DMS153 treated with DMSO at 0.1 percent for 48 hours (cell line): ENCODE measurements around the gene PSD2.
"Not testable (repeated sequence)": the region's sequence is repeated elsewhere in the genome, so short reads cannot be mapped to it uniquely, and the experiment has no call there.

ENCODE experiments used
- DNase-seq: peaks from one replicate; lab custom pipeline; 2025; ENCODE audit not compliant: unreplicated experiment; lab: John Stamatoyannopoulos, UW

The PSD2 gene

DNA sequence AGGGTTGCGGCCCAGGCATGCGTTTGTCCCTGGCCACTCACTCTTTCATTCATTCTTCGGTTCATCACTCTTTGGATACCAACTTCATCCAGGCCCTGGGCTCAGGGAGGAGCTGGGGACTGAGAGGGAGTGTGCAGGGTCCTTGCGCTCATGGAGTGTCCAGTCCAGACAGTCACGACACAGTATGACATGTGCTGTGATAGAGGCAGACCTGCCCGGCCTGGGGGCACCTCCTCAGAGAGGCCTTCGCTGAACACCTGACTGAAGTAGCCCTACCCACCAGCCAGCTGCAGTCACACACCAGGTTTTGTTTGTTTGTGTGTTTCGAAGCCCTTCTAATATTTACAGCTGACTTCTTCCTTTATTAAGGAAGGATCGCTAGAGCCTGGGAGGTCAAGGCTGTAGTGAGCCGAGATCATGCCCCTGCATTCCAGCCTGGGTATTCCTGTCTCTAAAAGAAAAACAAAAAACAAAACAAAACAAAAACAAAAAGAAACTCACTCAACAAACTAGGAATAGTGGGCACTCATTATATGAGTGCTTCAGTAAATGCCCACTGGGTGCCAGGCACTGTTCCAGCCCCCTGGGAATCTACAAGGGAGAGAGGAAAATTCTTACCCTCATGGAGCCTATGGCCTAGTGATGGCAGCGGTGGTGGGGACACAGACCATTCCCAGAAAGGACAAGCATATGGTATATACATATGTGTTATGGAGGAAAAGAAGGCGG, 6.3 kb upstream of the PSD2 start:
- DNase-seq, result no peak

DNA sequence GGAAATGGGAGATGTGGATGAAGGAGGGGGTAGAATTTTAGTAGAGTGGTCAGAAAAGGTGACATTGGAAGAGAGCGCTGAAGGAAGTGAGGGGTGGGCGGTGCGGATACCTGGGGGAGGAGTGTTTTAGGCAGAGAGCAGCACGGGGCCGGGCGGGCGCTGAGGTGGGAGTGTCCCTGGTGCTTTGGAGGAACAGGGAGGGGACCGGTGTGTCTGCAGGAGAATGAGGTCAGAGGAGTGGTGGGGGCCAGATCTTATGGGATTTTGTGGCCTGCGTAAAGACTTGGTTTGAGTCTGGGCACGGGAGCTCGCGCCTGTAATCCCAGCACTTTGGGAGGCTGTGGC, 5.8 kb upstream of the PSD2 start:
- no peak for DNase-seq

GRCh38 chr5:139792218-139792617, 3.4 kb upstream of the PSD2 start:
- no peak for DNase-seq

GRCh38 chr5:139792655-139793054, 3.0 kb upstream of the PSD2 start:
- not testable (repeated sequence) for DNase-seq

- DNase-seq, result no peak
Observed at GRCh38 chr5:139794067-139794846, 1.4 kb upstream of the PSD2 start.

DNA sequence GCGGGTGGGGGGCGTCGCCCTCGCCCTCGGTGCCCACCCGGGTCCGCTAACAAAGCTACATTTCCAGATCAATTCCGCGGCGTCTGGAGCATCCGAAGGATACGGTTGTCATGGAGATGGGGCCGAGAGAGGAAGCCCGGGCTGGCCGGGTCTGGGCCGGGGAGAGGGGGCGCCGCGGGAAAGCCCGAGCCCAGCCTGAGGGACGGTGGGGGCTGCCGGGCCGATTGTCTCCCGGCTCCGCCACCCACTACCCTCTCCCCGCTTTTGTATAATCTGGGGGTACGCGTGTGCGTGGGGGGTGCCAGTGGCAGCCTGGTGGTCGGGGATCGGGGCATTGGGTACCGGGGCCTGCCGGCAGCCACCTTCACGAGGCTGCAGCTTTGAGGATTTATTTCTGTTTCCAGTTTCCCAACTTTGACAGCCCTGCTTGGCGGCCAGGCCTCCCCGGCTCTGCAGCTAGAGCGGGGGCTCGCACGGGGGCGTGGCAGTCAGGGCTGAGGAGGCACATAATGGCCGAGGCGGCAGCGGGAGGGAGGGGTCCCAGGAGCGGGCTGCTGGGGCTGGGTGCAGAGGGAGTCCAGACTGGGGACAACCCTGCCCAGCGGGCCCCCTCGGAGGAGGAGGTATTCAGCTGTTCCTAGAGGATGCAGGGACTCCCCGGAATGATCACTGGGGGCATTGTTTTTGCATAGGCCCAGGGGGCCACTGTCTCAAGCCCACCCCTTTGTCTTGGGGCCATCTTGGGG, 626 bp downstream of the PSD2 start:
- no peak for DNase-seq

- DNase-seq, result no peak
Observed at GRCh38 chr5:139797335-139797734, 1.7 kb downstream of the PSD2 start.

DNA sequence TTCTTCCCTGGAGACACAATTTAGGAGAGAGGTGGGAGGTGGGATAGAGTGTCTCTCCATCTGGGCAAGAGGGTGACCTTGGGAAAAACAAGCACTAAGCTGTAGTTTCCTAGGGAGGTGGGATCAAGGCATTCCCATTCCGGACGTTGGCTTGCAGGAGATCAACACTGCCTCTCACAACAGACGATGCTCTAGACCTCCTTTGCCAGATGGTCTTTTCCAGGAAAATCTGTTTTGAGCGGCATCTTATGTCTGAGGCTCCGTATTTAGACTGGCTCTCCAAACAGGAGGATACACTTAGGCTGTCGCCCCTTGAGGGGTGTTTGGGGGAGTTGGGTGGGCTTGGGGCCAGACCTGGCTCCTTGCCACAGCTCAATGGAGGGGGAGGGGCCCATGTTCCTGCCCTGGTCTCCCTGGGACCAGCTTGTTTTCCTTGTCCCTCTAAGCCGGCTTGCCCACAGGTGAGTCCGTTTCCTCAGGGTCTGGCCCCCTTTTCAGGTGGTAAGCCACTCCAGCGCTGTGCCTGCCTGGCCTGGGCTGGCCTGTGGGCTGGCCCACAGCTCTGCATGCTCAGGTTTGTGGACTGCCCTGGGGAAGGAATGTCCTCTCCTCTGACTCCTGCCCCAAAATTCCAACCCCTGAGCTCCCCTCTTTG, 2.4 kb downstream of the PSD2 start:
- DNase-seq, result no peak

DNA sequence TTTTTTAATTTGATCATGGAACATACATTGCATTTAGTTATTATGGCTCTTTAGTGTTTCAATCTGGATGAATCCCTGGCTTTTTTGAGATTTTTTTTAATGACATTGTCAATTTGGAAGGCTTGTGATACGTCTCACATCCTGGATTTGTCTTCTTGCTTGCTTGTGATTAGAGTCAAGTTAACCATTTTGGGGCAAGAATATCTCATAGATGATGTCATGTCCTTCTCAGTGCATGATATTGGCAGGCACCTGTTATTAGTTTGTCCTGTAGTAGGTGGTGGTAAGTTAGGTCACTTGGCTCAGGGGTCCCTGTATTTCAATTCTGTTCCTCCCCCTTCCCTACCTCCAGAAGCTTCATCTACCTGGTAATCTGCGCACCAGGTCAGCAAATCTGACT, 3.3 kb downstream of the PSD2 start:
- no peak for DNase-seq

GRCh38 chr5:139799359-139799758, 3.8 kb downstream of the PSD2 start:
- DNase-seq, result no peak

DNA sequence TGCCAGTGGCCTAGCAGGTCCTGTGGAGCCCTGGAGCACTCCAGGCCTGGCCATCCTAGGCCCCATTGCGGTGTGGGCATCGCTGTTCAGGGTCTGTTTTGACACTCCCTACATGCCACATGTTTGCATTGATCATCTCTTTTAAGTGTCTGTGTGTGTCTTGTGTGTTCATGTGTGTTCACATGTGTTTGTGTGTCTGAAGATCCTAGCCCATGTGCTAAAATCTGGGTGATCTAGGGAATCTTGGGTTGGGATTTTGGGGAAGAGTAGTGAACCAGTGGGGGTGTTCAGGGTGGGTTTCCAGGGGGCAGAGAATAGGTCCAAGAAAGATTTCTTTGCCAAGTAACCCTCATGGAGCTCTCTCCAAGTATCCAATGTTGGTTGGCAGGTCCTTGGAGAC, 8.4 kb downstream of the PSD2 start:
- no peak for DNase-seq

- DNase-seq, result no peak
Observed at GRCh38 chr5:139804800-139805397, 9.3 kb downstream of the PSD2 start.

DNA sequence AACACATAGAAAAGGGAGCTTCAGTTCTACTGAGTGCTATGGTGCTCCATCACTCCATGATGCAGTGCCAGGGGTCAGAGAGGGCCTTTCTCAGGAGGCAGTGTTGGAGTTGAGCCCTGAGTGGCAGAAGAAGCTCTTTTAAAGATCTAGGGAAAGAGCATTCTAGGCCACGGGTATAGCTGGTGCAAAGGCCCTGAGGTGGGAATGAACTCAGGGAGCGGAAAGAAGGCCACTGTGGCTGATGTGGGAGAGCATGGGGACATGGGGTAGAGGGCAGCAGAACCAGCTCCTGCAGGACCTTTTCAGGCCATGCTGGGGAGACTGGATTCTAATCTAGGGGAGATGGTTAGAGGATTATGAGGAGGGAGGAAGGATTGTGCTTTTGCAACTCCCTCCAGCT, 9.9 kb downstream of the PSD2 start:
- no peak for DNase-seq

GRCh38 chr5:139806111-139806510, 10.5 kb downstream of the PSD2 start:
- DNase-seq, result no peak

DNA sequence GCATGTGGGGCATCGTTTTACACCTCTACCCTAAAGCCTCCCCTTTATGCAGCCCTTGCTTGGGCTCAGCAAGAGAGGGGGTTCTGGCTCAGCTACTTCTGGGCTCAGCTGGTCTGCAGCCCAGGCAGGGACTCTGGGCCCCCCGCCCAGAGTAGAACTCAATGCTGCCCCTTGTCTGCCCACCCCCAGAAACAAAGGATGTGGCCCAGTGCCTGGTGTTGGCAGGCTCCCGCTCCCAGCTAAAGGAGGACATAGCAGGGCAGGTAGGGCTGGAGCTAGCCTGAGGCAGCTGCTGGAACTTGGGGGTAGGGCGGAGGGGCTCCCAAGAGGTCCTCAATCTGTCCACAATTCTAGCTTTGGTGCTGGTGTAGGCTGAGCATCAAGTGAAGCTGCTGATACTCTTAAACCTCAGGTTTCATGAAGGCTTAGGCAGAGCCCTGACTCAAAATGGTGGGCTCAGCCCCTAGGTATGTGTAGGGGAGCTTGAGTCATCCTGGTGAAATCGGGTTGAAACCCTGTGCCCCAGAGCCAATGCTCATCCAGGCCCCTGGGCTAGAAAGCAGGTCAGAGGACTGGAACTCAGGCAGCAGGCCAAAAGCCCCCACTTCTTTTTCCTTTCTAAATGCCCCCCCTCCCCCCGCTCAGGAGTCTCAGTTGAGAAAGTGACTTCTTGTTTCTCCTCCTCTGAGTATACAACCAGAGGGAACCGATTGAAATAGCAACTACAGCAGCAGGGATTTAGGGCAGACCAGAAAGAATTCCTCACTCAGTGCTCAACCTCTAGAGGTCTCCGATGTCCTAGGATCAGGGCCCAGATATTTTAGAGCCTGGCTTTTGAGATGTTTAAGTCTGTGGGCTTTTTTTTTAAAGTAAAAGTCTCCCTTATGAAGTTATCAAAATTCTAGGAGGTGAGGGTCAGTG, 11.4 kb downstream of the PSD2 start:
- DNase-seq, result no peak

GRCh38 chr5:139807647-139808030, 12.0 kb downstream of the PSD2 start:
- no peak for DNase-seq

DNA sequence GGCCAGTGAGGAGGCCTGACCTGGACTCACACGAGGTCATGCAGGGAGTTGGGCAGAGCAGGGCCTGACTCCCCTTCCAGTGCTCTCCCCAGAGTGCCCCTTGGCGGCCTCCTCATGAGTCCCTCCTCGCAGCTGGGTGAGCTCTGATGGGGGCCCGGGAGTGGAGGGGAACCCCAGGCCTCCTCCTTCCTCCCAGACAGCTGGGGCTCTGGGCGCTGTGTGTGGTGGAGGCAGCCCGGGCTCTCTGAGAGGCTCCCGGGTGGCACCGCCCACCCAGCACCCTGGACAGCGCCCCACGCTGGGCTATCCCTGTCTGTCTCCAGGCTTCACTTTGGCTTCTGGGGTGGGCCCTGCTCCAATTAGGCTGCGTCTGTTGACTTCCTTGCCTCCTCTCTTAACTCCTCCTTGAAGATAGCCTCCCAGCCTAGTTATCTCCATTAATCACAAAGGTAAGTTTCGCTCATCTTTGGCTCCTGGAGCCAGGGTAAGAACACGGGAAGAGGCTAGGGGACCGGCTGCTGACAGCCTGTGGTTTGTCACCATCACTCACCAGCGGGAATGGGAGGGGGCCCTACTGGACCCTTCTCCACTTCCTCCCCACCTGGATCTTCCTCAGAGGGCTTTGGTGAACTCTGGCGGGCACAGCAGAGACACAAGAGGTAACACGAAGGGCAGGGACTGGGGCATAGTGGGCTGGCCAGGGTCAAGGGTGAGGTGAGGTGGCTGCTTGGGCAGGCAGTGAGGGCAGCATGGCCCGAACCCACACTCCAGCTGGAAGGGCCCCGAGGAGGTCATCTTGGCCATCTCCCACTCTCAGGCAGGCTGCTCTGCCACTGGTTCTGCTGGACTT, 13.1 kb downstream of the PSD2 start:
- DNase-seq, result no peak

GRCh38 chr5:139809331-139809810, 13.8 kb downstream of the PSD2 start:
- no peak for DNase-seq
